Measurements from ENCODE around the gene ARMC9.

The ARMC9 gene

GRCh38 chr2:231360881-231361371 is 162.5 kb downstream of the ARMC9 start:
- no peak for TF ChIP-seq CTCF (IDR thresholded peaks at IDR 0.05; ENCODE audit: insufficient read depth, missing control alignments)
- FAIRE-seq, result no peak
- DNase-seq (ENCODE audit: insufficient read length, low spot score), result no peak

- FAIRE-seq (no peak), DNase-seq (ENCODE audit: insufficient read length, low spot score) (no peak)
- TF ChIP-seq CTCF (IDR thresholded peaks at IDR 0.05; ENCODE audit: insufficient read depth, missing control alignments), result no peak
Observed at GRCh38 chr2:231361701-231362554, 163.5 kb downstream of the ARMC9 start.

GRCh38 chr2:231362555-231363184 is 164.2 kb downstream of the ARMC9 start:
- FAIRE-seq (no peak), DNase-seq (ENCODE audit: insufficient read length, low spot score) (no peak)
- TF ChIP-seq CTCF (IDR thresholded peaks at IDR 0.05; ENCODE audit: insufficient read depth, missing control alignments), result no peak

GRCh38 chr2:231364061-231364460 is 165.6 kb downstream of the ARMC9 start:
- no peak for FAIRE-seq
- no peak for DNase-seq (ENCODE audit: insufficient read length, low spot score)
- TF ChIP-seq CTCF (IDR thresholded peaks at IDR 0.05; ENCODE audit: insufficient read depth, missing control alignments), result no peak

- FAIRE-seq, result no peak
- no peak for TF ChIP-seq CTCF (IDR thresholded peaks at IDR 0.05; ENCODE audit: insufficient read depth, missing control alignments)
- peak; percentile 81 for DNase-seq (ENCODE audit: insufficient read length, low spot score)
Observed at GRCh38 chr2:231364961-231365810, 166.8 kb downstream of the ARMC9 start.

GRCh38 chr2:231367178-231367577 is 168.7 kb downstream of the ARMC9 start:
- no peak for TF ChIP-seq CTCF (IDR thresholded peaks at IDR 0.05; ENCODE audit: insufficient read depth, missing control alignments)
- no peak for DNase-seq (ENCODE audit: insufficient read length, low spot score)
- FAIRE-seq, result no peak

All from D721Med (cell line).